Ovary (tissue), 3 donors: ENCODE results near the gene P2RY8.

Source experiments
- POLR2A ChIP-seq: fragments of 450-650 bp; IDR thresholded peaks from one replicate; pipeline ENCODE4 v1.6.1; 2017; ENCODE audit warnings: antibody characterized with exemption, mild to moderate bottlenecking, moderate library complexity
- TF ChIP-seq, protein P1 (sequence below), 3 donors: fragments of 450-650 bp in 2 of 3; fragments of 200-600 bp in 1 of 3; IDR thresholded peaks; one replicate each; pipeline versions ENCODE4 v1.5.1 to v1.8.0; 2016 to 2022; ENCODE audit warnings: antibody characterized with exemption in 3 of 3, mild to moderate bottlenecking in 1 of 3
- donor health status: DM: no; HTN: no; CAD: no.

DNA sequence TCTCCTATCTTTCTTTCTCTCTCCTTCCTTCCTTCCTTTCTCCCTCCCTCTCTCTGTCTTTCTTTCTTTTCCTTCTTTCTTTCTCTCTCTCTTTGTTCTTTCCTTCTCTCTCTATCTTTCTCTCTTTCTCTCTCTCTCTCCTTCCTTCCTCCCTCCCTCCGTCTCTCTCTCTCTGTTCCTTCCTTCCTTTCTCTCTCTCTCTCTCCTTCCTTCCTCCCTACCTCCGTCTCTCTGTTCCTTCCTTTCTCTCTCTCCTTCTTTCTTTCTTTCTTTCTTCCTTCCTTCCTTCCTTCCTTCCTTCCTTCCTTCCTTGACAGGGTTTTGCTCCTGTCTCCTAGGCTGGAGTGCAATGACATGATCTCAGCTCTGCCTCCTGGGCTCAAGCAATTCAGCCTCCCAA lies 24.2 kb upstream of the P2RY8 start:
- TF ChIP-seq, protein P1, sequence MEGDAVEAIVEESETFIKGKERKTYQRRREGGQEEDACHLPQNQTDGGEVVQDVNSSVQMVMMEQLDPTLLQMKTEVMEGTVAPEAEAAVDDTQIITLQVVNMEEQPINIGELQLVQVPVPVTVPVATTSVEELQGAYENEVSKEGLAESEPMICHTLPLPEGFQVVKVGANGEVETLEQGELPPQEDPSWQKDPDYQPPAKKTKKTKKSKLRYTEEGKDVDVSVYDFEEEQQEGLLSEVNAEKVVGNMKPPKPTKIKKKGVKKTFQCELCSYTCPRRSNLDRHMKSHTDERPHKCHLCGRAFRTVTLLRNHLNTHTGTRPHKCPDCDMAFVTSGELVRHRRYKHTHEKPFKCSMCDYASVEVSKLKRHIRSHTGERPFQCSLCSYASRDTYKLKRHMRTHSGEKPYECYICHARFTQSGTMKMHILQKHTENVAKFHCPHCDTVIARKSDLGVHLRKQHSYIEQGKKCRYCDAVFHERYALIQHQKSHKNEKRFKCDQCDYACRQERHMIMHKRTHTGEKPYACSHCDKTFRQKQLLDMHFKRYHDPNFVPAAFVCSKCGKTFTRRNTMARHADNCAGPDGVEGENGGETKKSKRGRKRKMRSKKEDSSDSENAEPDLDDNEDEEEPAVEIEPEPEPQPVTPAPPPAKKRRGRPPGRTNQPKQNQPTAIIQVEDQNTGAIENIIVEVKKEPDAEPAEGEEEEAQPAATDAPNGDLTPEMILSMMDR (IDR thresholded peaks at IDR 0.05) = no peak
- no peak for TF ChIP-seq POLR2A
